ENCODE measurements around the gene CDT1.

GRCh38 chr16:88830258-88830657 is 26.7 kb downstream of the CDT1 start:
- no peak for TF ChIP-seq CTCF (conservative IDR thresholded peaks at IDR 0.05 in 1 of 2, IDR thresholded peaks at IDR 0.05 in 1 of 2; ENCODE audit: low read depth in 1 of 2, low read length in 2 of 2)
- TF ChIP-seq EZH2 (IDR thresholded peaks at IDR 0.05; ENCODE audit: low read length, missing control alignments): no peak
